Upper lobe of left lung (tissue), 4 donors: ENCODE results near the gene PLPPR1.

Experiments
- CTCF ChIP-seq, 6 experiments: fragments of 450-650 bp in 4 of 6; fragments of 200-600 bp in 2 of 6; sonication (generic) in 2 of 6; IDR thresholded peaks; one replicate each; pipeline ENCODE4 v1.5.1; 2016 to 2019; ENCODE audit warnings: antibody characterized with exemption in 6 of 6
- EP300 ChIP-seq, 4 donors: sonication (generic); formaldehyde crosslinking; IDR thresholded peaks; one replicate each; pipeline ENCODE4 v1.5.1; 2017; ENCODE audit warnings: antibody characterized with exemption in 4 of 4, control low read depth in 2 of 4
- POLR2A ChIP-seq, 4 donors: fragments of 450-650 bp; IDR thresholded peaks; one replicate each; pipeline ENCODE4 v1.5.1; 2016 to 2017; ENCODE audit warnings: antibody characterized with exemption in 4 of 4, mild to moderate bottlenecking in 2 of 4

- TF ChIP-seq CTCF (IDR thresholded peaks at IDR 0.05) (no peak), EP300 (IDR thresholded peaks at IDR 0.05) (no peak), POLR2A (IDR thresholded peaks at IDR 0.05) (no peak)
Measured at GRCh38 chr9:101158361-101158760, 129.8 kb downstream of the PLPPR1 start.
